Upper lobe of left lung (tissue), 4 donors: Measurements from ENCODE around the gene SCAND1.

Experiments used
- EP300 ChIP-seq, 4 donors: sonication (generic); formaldehyde crosslinking; IDR thresholded peaks; one replicate each; pipeline ENCODE4 v1.5.1; 2017; ENCODE audit warnings: antibody characterized with exemption in 4 of 4, control low read depth in 2 of 4
- POLR2A ChIP-seq, 4 donors: fragments of 450-650 bp; IDR thresholded peaks; one replicate each; pipeline ENCODE4 v1.5.1; 2016 to 2017; ENCODE audit warnings: antibody characterized with exemption in 4 of 4, mild to moderate bottlenecking in 2 of 4
- POLR2AphosphoS5 ChIP-seq, 2 donors: sonication (generic); formaldehyde crosslinking; IDR thresholded peaks; one replicate each; pipeline ENCODE4 v1.5.1; 2017; ENCODE audit warnings: antibody characterized with exemption in 2 of 2
- TF ChIP-seq, protein P1 (sequence below), 6 experiments: fragments of 450-650 bp in 4 of 6; fragments of 200-600 bp in 2 of 6; sonication (generic) in 2 of 6; IDR thresholded peaks; one replicate each; pipeline ENCODE4 v1.5.1; 2016 to 2019; ENCODE audit warnings: antibody characterized with exemption in 6 of 6

GRCh38 chr20:35918021-35918420, 36.3 kb downstream of the SCAND1 start:
- TF ChIP-seq, protein P1, sequence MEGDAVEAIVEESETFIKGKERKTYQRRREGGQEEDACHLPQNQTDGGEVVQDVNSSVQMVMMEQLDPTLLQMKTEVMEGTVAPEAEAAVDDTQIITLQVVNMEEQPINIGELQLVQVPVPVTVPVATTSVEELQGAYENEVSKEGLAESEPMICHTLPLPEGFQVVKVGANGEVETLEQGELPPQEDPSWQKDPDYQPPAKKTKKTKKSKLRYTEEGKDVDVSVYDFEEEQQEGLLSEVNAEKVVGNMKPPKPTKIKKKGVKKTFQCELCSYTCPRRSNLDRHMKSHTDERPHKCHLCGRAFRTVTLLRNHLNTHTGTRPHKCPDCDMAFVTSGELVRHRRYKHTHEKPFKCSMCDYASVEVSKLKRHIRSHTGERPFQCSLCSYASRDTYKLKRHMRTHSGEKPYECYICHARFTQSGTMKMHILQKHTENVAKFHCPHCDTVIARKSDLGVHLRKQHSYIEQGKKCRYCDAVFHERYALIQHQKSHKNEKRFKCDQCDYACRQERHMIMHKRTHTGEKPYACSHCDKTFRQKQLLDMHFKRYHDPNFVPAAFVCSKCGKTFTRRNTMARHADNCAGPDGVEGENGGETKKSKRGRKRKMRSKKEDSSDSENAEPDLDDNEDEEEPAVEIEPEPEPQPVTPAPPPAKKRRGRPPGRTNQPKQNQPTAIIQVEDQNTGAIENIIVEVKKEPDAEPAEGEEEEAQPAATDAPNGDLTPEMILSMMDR (IDR thresholded peaks at IDR 0.05), result no peak
- no peak for TF ChIP-seq POLR2A (IDR thresholded peaks at IDR 0.05)
- TF ChIP-seq EP300 (IDR thresholded peaks at IDR 0.05), result no peak
- no peak for TF ChIP-seq POLR2AphosphoS5 (IDR thresholded peaks at IDR 0.05)
